ENCODE measurements around the gene ARHGEF19.

ARHGEF19 gene

DNA sequence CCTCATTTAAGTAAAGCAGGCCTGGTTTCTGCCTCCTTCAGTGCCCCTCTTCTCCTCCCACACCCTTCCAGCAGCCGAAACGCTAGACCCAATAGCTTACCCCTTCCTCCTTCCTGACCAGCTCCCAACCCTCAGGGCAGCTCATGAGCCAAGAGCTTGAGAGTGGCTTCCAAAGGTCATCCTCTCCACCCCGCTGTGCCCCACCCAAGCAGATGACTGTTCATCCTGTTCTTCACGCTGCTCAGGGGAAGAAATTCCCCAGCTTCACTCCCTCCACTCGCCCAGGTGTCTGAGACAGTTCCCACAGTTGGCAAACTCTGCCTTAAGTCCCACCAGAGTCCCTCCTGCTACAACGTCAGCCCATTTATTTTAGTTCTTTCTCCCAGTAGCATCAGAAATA, 23.4 kb downstream of the ARHGEF19 start:
- no peak overlapping the region for H3K4me3 ChIP-seq (ENCODE audit: low read length)
- DNase-seq (ENCODE audit: low read depth, low spot score) = no peak

DNA sequence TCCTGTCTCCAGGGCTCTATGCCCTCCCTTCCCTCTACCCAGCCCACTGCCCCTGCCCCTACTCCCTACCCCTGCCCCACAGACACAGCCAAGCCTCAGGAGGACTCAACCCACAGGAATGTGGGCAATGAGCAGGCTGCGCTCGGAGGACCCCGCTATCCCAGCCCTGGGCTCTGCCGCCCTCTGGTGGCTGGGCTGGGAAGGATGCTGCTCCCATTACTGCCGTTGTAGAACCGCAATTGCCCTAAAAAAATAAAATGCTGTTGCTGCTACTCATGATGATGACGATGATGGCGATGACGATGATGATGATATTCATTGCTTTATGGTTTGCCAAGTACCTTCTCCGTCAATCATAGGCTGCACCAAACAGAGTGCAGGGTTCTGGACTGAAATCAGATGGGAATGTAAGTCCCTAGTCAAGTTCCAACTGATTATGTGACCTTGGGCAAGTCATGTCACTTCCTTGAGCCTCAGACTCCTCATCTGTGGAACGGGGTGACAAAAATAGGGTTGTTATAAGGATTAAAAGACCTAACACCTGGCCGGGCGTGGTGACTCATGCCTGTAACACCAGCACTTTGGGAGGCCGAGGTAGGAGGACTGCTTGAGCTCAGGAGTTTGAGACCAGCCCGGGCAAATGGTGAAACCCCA, 24.6 kb downstream of the ARHGEF19 start:
- DNase-seq (ENCODE audit: low read depth, low spot score) = peak; percentile 37
- no peak overlapping the region for H3K4me3 ChIP-seq (ENCODE audit: low read length)

DNA sequence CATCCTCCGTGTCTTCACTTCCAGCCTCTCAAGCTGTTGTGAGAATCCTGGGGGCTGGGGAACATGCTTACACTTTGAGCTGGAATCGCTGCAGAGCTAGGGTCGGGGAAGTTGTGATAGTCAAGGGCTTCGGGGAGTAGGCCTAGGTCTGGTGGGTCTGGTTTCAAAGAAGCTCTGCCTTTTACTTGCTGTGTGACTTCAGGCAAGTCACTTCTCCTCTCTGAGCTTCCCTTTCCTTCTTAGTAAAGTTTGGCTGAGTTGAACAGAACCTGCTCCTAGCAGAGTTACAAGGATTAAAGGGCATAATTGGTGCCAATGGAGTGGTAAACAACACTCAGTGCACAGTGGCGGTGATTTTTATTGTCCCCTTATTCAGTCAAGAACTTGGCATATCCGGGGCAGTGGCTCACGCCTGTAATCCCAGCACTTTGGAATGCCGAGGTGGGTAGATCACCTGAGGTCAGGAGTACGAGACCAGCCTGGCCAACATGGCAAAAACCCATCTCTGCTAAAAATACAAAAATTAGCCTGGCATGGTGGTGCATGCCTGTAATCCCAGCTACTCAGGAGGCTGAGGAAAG, 25.7 kb downstream of the ARHGEF19 start:
- no peak overlapping the region for H3K4me3 ChIP-seq (ENCODE audit: low read length)

DNA sequence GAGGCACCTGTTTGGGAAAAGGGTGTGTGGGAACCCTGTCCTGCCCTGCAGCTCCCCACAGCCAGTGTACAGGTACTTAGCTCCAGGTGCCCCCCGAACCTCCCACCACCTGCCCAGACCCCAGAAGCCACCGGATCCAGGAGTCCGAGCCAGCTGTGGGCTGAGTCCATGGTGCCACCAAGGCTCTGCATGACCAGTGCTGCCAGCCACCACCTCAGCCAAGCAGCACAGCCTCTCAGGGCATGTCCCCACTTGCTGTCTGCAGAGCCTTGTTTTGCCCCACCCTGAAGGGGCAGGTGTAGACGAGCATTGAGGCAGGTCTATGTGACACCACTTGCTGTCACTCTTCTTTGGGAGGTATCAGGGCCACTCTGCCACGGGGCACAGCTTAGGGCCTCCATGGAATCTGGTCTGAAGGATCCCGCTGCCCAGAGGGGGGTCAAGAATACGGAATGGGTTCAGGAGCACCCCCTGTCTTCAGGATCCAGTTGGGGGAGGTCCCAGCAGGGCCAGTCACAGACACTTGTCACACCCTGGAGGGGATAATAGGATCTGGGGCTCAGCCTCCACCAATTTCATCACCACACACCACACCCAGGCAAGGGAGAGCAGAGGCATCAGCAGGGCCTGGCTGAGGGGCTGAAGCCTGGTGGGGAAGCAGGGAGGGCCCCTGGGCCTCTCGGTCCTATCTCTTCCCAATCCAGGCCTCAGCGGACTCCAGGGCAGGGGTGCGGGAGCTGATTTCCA, 27.7 kb downstream of the ARHGEF19 start:
- DNase-seq (ENCODE audit: low read depth, low spot score) = no peak
- no peak overlapping the region for H3K4me3 ChIP-seq (ENCODE audit: low read length)

More for the DNA sequence above, 25.7 kb downstream of the ARHGEF19 start:
- DNase-seq (ENCODE audit: low read depth, low spot score) = no peak

DNA sequence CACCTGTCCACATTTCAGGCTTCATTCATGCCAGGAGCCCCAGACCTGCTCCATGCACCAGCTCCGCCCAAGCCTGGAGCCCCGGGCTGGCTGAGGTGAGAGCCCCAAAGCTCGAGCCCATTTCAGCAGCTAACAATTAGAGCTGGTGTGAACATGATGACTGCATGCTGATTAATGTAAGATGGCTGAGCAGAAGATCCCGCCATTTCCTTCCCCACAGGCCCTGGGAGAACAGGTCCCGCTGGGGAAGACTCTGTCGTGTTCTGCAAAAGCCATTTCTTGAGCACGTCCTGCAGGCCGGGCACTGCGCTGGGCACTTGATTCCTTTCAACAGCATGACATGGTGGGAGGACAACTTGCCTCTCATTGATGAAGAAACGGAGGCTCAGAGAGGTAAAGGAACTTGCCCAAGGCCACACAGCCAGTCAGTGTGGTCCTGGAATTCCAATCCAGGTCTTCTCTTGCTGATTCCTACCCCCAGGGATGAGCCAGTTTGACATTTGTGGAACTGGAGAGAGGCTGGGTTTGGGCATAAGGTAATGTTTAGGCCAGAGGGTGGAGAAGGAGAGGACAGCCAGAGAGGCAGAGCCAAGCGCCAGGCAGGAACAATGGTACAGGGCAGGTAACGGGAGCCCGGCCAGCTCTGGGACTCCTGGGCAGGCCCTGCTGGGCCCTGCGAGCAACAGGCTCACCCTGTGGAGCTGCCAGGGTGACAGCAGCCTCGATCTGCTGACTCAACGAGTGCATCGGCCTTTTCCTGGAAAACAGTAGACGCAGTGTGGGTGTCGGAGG, 28.5 kb downstream of the ARHGEF19 start:
- no peak overlapping the region for H3K4me3 ChIP-seq (ENCODE audit: low read length)
- DNase-seq (ENCODE audit: low read depth, low spot score) = no peak

DNA sequence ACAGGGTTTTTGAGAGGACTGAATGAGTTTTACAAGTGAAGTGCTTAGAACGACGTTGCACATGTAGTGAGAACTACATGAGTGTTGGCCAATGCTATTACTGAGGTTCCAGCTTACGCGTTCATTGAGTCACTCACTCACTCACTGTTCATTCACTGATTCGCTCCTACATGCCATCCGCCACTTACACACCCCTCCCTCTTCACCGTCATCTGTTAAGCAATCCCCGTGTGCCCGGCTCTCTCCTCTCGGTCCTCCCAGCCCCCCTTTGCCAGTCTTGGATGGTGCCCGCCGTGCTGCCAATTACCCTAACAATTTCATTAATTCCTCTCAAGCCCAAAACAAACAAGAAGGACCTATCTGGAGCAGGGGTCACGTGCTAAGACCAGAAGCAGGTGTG, 29.3 kb downstream of the ARHGEF19 start:
- H3K4me3 ChIP-seq (ENCODE audit: low read length) = no peak overlapping the region
- no peak for DNase-seq (ENCODE audit: low read depth, low spot score)

DNA sequence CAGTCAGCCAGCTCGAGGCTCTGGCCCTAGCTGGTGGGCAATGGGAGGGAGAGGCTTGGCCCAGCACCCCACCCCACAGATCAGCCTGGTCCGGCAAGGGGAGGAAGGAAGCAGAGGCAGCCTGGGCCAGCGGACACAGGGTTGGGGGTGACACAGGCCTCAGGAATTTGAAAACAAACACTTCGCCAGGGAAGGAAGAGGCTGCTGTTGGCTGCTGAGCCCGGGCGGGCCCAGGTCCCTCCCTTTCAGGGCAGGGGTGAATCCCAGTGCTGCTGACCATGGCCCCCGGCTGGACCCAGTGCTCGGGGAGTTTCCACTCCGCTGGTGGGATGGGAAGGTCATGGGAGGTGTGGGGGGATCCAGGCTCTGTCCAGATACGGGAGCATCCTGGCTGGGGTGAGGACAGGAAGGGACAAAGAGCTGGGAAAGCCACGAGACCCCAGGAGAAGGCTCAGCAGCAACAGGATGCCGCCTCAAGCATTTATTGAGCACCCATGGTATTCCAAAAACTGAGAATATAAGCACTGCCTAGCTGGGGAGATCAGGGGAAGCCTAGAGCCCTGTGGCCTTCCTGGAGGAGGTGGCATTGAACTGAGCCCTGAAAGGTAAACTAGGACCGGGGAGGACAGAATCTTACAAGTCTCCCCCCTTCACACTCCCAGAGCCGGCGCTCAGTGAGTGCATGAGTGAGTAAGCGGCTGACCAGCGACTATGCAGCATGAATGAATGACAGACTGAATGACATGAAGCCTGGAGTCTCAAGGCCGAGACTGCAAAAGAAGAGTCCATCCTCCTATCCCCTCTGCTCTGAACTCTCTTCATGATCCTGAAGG, 30.3 kb downstream of the ARHGEF19 start:
- no peak for DNase-seq (ENCODE audit: low read depth, low spot score)
- H3K4me3 ChIP-seq (ENCODE audit: low read length) = no peak overlapping the region

DNA sequence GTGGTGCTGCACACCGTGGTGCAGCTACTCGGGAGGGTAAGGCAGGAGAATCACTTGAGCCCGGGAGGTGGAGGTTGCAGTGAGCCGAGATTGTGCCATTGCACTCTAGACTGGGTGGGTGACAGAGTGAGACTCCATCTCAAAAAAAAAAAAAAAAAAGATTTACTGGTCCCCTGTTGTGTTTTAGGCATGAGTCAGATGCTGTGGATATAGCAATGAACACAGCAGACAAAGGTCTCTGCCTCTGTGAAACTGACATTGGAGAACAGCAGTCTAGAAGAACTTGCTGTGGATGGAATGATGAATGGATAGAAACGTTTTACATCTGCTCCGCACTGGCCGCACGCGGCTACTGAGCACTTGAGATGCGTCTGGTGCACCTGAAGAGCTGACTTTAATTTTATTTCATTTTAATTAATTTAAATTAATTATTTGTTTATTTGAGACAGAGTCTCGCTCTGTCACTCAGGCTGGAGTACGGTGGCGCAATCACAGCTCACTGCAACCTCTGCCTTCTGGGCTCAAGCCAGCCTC, 32.1 kb downstream of the ARHGEF19 start:
- no peak for DNase-seq (ENCODE audit: low read depth, low spot score)

DNA sequence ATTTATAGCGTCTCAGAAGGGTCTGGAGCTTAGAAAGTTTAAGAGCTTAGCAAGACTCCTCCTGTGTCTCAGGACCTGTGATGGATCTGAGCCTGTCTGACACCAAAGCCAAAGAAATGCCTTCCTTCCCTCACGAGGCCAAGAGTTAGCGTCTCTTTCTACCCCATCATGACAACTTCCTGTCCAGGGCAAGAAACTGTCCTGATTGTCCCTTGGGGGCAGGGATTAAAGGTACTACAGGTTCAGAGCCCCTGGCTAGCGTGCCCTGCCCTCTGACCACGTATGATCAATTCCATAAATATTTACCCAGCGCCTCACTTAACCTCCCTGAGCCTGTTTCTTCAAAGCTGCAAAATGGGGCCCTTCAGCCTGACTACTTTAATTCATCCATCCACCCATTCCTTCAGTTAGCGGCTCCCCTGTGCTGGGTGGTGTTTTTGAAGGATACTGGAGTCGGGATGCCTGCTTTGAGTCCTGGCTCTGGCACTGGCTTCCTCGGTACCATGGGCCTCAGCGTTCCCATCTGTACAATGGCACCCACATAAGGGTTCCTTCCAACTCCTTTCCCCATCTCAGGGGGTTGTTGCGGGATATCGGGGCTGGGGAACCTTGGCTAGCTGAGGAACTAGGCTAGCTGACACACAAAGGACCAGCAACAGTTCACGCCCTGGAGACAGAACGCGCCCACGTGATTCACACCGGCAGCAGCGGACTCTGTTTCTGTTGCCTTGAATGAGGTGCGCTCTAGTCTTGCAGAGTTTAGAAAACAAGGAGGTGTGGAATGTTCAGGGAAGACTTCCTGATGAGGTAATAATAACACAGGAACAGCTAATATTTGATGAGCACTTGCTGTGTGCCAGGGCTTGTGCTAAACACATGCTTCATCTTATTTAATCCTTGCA, 33.6 kb downstream of the ARHGEF19 start:
- H3K4me3 ChIP-seq (ENCODE audit: low read length) = no peak overlapping the region
- no peak for DNase-seq (ENCODE audit: low read depth, low spot score)

More for the DNA sequence above, 32.1 kb downstream of the ARHGEF19 start:
- no peak overlapping the region for H3K4me3 ChIP-seq (ENCODE audit: low read length)

DNA sequence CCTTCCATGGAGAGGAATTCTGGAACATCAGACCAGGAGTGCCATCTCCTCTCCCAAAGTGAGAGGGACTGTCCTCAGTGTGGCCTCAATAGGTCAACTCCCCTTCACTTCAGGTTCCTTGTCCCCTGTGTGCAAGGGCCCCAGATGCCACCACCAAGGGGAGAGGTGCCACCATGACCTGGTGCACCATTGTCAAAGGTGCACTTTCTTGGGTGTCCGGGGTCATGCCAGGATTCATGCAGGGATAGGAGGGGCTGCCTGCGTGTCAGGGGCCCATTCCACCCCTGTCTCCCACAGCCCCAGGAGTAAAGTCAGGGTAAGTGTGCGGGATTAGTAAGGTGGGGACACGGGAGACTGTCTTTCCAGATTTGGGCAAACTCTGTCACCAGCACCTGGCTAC, 35.1 kb downstream of the ARHGEF19 start:
- no peak overlapping the region for H3K4me3 ChIP-seq (ENCODE audit: low read length)
- no peak for DNase-seq (ENCODE audit: low read depth, low spot score)

DNA sequence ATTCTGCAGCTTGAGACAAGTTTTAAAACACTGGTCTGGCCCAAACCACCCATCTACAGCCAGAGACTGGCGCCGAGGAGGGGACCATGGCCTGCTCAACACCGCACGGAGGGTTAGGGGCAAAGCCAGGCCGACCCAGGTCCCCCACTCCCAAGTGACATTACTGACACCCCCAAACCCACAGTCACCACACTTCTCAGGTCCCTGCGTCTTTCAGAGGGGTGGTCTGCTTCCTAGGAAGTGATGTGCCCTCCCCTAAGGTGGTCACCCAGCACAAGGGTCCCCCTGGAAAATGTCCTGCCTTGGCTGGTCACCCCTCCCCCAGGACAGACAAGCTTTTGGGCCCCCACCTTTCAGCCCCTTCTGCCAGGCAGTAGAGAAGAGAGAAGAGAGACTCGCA, 35.8 kb downstream of the ARHGEF19 start:
- no peak for DNase-seq (ENCODE audit: low read depth, low spot score)
- H3K4me3 ChIP-seq (ENCODE audit: low read length) = no peak overlapping the region

DNA sequence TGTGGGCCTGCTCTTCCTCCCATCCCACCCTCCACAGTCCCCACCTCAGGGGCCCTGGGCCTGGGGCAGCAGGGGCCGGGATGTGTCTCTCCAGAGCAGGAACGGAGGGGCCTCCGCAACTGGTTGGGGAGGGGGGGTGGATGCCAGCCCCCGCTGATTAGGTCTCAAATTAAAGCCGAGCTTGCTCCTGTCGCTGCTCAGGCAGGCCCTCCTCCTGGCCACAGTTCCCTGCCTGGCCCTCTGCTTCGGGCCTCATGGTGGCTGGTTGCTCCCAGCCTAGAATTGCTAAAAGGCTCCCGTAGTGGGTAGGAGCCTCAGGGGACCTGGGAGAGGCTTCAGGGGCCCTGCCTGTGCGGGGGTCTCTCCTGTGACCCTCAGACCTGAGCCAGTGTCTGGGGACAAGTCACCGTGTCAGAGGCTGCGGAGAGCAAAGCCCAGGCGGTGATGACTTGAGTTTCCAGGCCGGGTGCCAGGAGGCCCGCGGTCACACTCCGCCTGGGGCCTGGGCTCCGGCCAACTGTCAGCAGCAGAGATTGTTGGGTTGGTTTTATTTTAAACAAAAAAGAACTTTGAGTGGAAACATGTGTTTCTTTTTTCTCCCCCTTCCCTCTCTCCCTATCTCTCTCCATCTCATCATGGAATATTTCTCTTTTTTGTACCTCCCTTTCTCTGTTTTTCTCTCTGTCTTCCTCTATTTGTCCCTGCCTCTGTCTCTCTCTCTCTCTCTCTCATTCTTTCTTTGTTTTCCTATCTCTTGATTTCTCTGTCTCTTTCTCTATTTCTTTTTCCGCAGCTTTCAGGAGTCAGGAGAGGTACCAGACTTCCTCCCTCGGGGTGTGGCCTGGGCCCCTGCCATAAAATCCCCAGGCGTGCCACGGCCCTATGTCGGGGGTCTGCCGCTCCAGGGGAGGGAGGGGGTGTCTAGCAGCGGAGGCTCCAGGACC, 36.6 kb downstream of the ARHGEF19 start:
- no peak for DNase-seq (ENCODE audit: low read depth, low spot score)

DNA sequence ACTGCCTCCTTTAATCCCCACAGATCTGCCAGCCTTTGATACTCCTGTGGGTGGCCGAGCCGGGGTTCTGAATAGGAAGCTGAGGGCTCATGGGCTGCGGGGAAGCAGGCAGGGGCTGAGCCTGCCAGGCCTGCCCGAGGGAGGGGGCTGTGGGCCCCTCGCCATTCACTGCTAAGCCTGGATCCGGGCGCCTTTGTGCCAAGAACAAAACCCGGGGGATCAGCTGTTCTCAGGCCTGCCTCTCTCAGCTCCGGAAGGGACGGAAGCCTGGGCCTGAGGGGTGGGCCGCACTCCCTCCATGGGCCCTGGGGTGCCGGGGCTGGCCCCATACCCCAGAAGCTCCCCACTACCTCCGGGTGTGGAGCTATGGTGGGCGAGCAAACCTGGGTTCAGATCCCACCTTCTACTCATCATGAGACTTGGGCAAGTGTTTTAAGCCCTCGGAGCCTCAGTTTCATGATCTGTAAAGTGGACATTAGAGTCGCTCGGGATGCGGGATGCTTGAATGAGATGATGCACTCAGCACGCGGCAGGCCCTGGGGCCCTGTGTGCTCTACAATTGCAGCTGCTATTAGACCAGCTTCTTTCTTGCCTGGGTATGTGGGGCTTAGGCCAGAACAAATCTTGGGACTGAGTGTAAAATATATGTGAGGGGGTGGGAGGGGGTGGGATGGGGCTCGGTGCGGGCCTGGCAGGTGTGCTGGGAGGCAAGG, 37.4 kb downstream of the ARHGEF19 start:
- H3K4me3 ChIP-seq (ENCODE audit: low read length) = no peak overlapping the region
- DNase-seq (ENCODE audit: low read depth, low spot score) = no peak

More for the DNA sequence above, 36.6 kb downstream of the ARHGEF19 start:
- no peak overlapping the region for H3K4me3 ChIP-seq (ENCODE audit: low read length)

DNA sequence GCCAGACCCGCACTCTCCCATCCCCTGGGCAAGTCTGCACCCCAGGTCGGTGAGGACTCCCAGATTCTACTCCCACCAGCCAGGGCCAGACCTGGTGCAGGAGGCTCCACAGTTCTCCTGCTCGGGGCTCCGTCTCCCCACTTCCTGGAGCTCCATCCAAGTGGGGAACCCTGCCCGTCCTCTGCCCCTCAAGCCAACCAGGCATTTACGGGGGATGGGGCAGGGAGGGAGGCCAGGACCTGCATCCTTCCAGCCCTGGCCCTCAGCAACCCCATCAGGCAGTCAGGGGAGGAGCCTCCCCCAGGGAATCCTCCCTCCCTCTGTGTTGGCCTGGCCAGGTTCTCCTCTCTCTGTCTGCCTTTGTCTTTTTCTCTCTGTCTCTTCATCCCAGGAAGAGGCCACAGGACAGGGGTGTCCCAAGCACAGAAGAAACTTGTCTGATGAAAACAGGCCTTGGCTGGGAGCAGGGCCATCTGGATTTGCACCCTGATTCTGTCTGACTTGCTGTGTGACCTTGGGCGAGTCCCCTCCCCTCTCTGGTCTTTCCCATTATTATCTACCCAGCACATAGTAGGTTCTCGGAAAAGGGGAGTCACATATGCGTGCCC, 38.1 kb downstream of the ARHGEF19 start:
- no peak for DNase-seq (ENCODE audit: low read depth, low spot score)
- H3K4me3 ChIP-seq (ENCODE audit: low read length) = no peak overlapping the region

DNA sequence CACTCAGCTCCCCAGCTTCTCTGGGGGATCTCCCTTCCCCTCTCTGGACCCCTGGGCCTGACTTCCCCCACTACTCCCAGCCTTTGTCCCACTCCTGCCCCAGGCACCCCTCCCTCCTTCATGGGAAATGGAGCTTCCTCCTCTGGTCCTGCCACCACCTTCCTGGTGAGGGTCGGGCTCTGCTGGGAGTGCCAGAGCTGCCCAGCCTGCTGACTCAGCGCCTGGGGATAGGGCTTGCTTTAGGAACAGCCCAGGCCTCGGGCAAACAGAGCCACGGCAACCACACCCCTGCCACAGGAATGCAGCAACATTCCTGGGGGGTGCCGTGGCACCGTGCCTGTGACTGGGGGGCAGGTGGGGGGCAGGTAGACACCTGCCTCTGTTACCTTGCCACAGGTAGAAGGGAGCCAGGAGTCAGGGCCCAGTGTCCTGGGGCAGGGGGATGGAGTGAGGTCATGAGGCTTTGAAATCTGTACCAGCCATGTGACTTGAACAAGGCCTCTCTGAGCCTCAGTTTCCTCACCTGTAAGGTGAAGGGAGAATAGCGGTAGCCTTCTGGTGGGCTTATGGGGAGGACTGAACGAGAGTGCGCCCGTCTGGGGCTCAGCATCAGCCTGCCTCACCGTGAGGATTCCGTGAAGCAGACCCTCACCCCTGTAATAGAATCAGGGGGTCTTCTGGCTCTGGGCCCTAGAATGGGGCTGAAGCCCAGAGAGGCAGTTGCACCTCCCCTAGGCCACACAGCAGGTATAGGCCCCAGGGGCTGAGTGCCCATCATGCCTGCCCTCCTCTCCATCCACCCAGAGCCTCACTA, 38.8 kb downstream of the ARHGEF19 start:
- no peak for DNase-seq (ENCODE audit: low read depth, low spot score)
- H3K4me3 ChIP-seq (ENCODE audit: low read length) = no peak overlapping the region
